PC-9 (cell line): ENCODE measurements around the gene RC3H2.

ENCODE experiments used
- CTCF ChIP-seq: fragments of 200-600 bp; sonication (generic); conservative IDR thresholded peaks from 2 replicates; pipeline ENCODE4 v1.6.1; 2017; ENCODE audit warnings: mixed run types, antibody characterized with exemption, mild to moderate bottlenecking, moderate library complexity
- EZH2 ChIP-seq: fragments of 200-600 bp; sonication (generic); IDR thresholded peaks from 2 replicates; pipeline ENCODE4 v1.8.0; 2017; ENCODE audit warnings: antibody characterized with exemption, low read depth

GRCh38 chr9:122807271-122807900, 97.8 kb downstream of the RC3H2 start:
- no peak for TF ChIP-seq EZH2
- TF ChIP-seq CTCF = no peak
